K562 (cell line): ENCODE measurements around the gene CYP2B6. TPM values are rescaled to one million over a fixed set of nuclear protein-coding genes. Genes with fewer than 3 reads are reported as not detected.

Experiments
- ATAC-seq: fragments of 200-7000 bp; cut with Tn5 transposase; 3 replicates; pipeline ENCODE4 v1.9.1; 2020; ENCODE audit warnings: moderate library complexity
- BruUV-seq: library from RNA; stranded (reverse); fragments of 400-500 nt; replicated peaks from 2 replicates; lab custom pipeline; 2021; lab: Mats Ljungman, UMichigan
- CTCF ChIA-PET: fragments of 300-600 bp; formaldehyde crosslinking; extraction: SDS; loops from one replicate; lab custom pipeline; 2021; ENCODE audit warnings: low intra/inter-chr PET ratio; lab: Yijun Ruan, JAX
- POLR2A ChIA-PET: fragments of 300-600, 350-650 bp; sonication (Branson Sonifier 250); formaldehyde crosslinking; extraction: SDS; loops from one replicate; lab custom pipeline; 2021; ENCODE audit warnings: antibody characterized with exemption, inconsistent platforms; lab: Yijun Ruan, JAX
- DNase-seq, 4 experiments: peaks; one replicate each; pipeline versions ENCODE4 v3.0.0 to v3.0.0-alpha.2; 2011 to 2018; ENCODE audit warnings: low spot score in 3 of 4, mixed read lengths in 3 of 4; ENCODE audit errors: extremely low read depth in 1 of 4
- FAIRE-seq: peaks from 2 replicates; lab custom pipeline; 2011; peaks lifted over from hg19 to GRCh38; lab: Jason Lieb, UNC
- H2AFZ ChIP-seq: 2 replicates; pipeline ENCODE4 v1.6.0; 2011; ENCODE audit warnings: low read depth, low read length, control low read depth, inconsistent platforms
- H3K27ac ChIP-seq: fragments of 200-600 bp; 3 replicates; pipeline ENCODE4 v1.8.0; 2011; ENCODE audit warnings: low read depth, mild to moderate bottlenecking, control low read depth, inconsistent platforms, low read length, moderate library complexity, mixed read lengths; ENCODE audit errors: extremely low read depth
- H3K27me3 ChIP-seq, 2 experiments: fragments of 300-600 bp in 1 of 2; 2 replicates in 1 of 2; 3 replicates in 1 of 2; pipeline versions ENCODE4 v1.6.0 to v1.8.0; 2011; ENCODE audit warnings: inconsistent platforms in 2 of 2, low read length in 2 of 2, mild to moderate bottlenecking in 1 of 2, mixed read lengths in 1 of 2, moderate library complexity in 1 of 2; ENCODE audit not compliant: control insufficient read depth in 2 of 2, insufficient read depth in 2 of 2
- H3K36me3 ChIP-seq: fragments of 300-600 bp; 3 replicates; pipeline ENCODE4 v1.8.0; 2011; ENCODE audit warnings: mild to moderate bottlenecking, low read length, inconsistent platforms; ENCODE audit not compliant: control insufficient read depth, insufficient read depth
- H3K4me1 ChIP-seq, 2 experiments: fragments of 200-600 bp in 1 of 2; replicated peaks in 1 of 2; 2 replicates in 1 of 2; 3 replicates in 1 of 2; pipeline versions ENCODE4 v1.5.1 to v1.8.0; 2011; ENCODE audit warnings: inconsistent platforms in 2 of 2, low read length in 2 of 2, mild to moderate bottlenecking in 1 of 2, mixed read lengths in 1 of 2, moderate library complexity in 1 of 2; ENCODE audit not compliant: control insufficient read depth in 2 of 2, insufficient read depth in 2 of 2
- H3K4me2 ChIP-seq: 2 replicates; pipeline ENCODE4 v1.6.1; 2011; ENCODE audit warnings: low read length, control low read depth, inconsistent platforms, mixed read lengths; ENCODE audit not compliant: insufficient read depth
- H3K4me3 ChIP-seq: fragments of 200-600 bp; sonication (generic), shearing (Covaris generic); 2 replicates; pipeline ENCODE4 v1.5.1; 2016; ENCODE audit warnings: control low read depth, inconsistent platforms
- H3K79me2 ChIP-seq: fragments of 200-600 bp; 3 replicates; pipeline ENCODE4 v1.8.0; 2011; ENCODE audit warnings: low read length, inconsistent platforms; ENCODE audit not compliant: control insufficient read depth, insufficient read depth
- H3K9ac ChIP-seq, 2 experiments: 2 replicates each; pipeline versions ENCODE4 v1.6.0 to v1.6.1; 2011; ENCODE audit warnings: low read depth in 2 of 2, low read length in 2 of 2, control low read depth in 1 of 2, inconsistent platforms in 1 of 2, mild to moderate bottlenecking in 1 of 2, mixed read lengths in 1 of 2; ENCODE audit not compliant: insufficient read depth in 1 of 2
- H3K9me1 ChIP-seq: one replicate; pipeline ENCODE4 v1.6.0; 2011; ENCODE audit warnings: inconsistent platforms, mild to moderate bottlenecking, low read length, moderate library complexity; ENCODE audit not compliant: control insufficient read depth, insufficient read depth
- H3K9me3 ChIP-seq: replicated peaks from 2 replicates; pipeline ENCODE4 v1.5.1; 2011; ENCODE audit warnings: low read depth, low read length, inconsistent platforms; ENCODE audit not compliant: control insufficient read depth, insufficient read depth
- H4K20me1 ChIP-seq: replicated peaks from 2 replicates; pipeline ENCODE4 v1.6.1; 2011; ENCODE audit warnings: low read length, inconsistent platforms, mixed read lengths; ENCODE audit not compliant: control insufficient read depth, insufficient read depth
- ASH1L ChIP-seq: fragments of 450-650 bp; IDR thresholded peaks from 2 replicates; pipeline ENCODE4 v1.6.1; 2018; ENCODE audit warnings: borderline replicate concordance, mild to moderate bottlenecking, low read depth; ENCODE audit not compliant: partially characterized antibody
- DEAF1 ChIP-seq: fragments of 450-650 bp; formaldehyde crosslinking; IDR thresholded peaks from 2 replicates; pipeline ENCODE4 v1.4.0; 2020; ENCODE audit warnings: mild to moderate bottlenecking, moderate library complexity
- GATAD2A ChIP-seq: fragments of 450-650 bp; IDR thresholded peaks from 2 replicates; pipeline ENCODE4 v1.6.1; 2017
- KHSRP ChIP-seq: fragments of 450-650 bp; IDR thresholded peaks from 2 replicates; pipeline ENCODE4 v1.6.1; 2017
- NFATC3 ChIP-seq: fragments of 450-650 bp; IDR thresholded peaks from 2 replicates; pipeline ENCODE4 v1.6.1; 2017; ENCODE audit warnings: mild to moderate bottlenecking
- RFX7 ChIP-seq: fragments of 250-450 bp; sonication (Bioruptor Pico); IDR thresholded peaks from 2 replicates; pipeline ENCODE4 v1.5.1; 2021; ENCODE audit warnings: mild to moderate bottlenecking
- SOX6 ChIP-seq: fragments of 450-650 bp; IDR thresholded peaks from 2 replicates; pipeline ENCODE4 v1.6.1; 2014; ENCODE audit warnings: mild to moderate bottlenecking
- TEAD2 ChIP-seq: fragments of 450-650 bp; IDR thresholded peaks from 2 replicates; pipeline ENCODE4 v1.6.1; 2016; ENCODE audit warnings: missing genetic modification characterization, control low read depth, missing compliant biosample characterization
- XRCC3 ChIP-seq: fragments of 450-650 bp; IDR thresholded peaks from 2 replicates; pipeline ENCODE4 v1.6.1; 2017; ENCODE audit warnings: mild to moderate bottlenecking, moderate library complexity
- ZNF347 ChIP-seq: fragments of 450-650 bp; formaldehyde crosslinking; IDR thresholded peaks from 2 replicates; pipeline ENCODE4 v1.4.0; 2020; ENCODE audit warnings: low read depth, mild to moderate bottlenecking, moderate library complexity
- ZNF57 ChIP-seq: fragments of 450-650 bp; formaldehyde crosslinking; IDR thresholded peaks from 2 replicates; pipeline ENCODE4 v1.4.0; 2020; ENCODE audit warnings: mild to moderate bottlenecking, moderate library complexity
- WGBS: fragments of 100-300 bp; shearing (Covaris generic); methylation state at CpG from one replicate; pipeline ENCODE4 v1.1.6; 2016; ENCODE audit warnings: low coverage, mixed read lengths; ENCODE audit not compliant: insufficient coverage; ENCODE audit errors: missing lambda C conversion rate; 5-methylcytosine and 5-hydroxymethylcytosine counted together
- in situ Hi-C: fragments of 300-500 bp; cut with MboI; formaldehyde crosslinking; loops from 4 replicates; pipeline ENCODE4 v1.15.0; 2018; ENCODE audit warnings: inconsistent platforms, mixed read lengths
- intact Hi-C: fragments of 100-400 bp; cut with micrococcal nuclease; formaldehyde crosslinking; loops from 2 replicates; pipeline ENCODE4 v1.14.2; 2022
- polyA plus RNA-seq, 8 experiments: library from polyadenylated mRNA; depleted of rRNA in 4 of 8; stranded (reverse) in 5 of 8; unstranded in 3 of 8; fragments of >200 nt; fragmentation: Nextera tagmentation in 2 of 8; fragmentation: Illumina TruSeq in 1 of 8; extraction: Ambion mirVana in 2 of 8; extraction: Trizol in 1 of 8; gene quantifications; 2 replicates each; pipeline versions ENCODE4 v1.2.1 to v1.2.3, GENCODE V29; 2011 to 2014; ENCODE audit warnings: inconsistent platforms in 1 of 8, missing spikeins in 1 of 8
- total RNA-seq, 7 experiments: library from RNA; depleted of rRNA in 6 of 7; stranded (reverse); fragments of >200 nt in 6 of 7; fragmentation: Illumina TruSeq in 2 of 7; extraction: Trizol in 2 of 7; gene quantifications; 2 replicates each; pipeline versions ENCODE4 v1.2.1 to v1.2.3, GENCODE V29; 2011 to 2021; ENCODE audit warnings: low replicate concordance in 1 of 7

The CYP2B6 gene
- total and polyA plus RNA-seq, 9 of the 15 experiments (the other 6 are each of a cell fraction or from before 2014, with no cell fraction given), result 0.04 TPM; not detected in 8

GRCh38 chr19:40960780-40961179 lies 30.3 kb upstream of the CYP2B6 start:
- ChIA-PET CTCF (no interaction called here), POLR2A (no interaction called here)
- FAIRE-seq (no peak), ATAC-seq (no peak), DNase-seq (no peak)
- Histone ChIP-seq H3K9me3 (no peaks in the 10 kb centered on the region), H3K4me3 (no peak overlapping the region), H3K9me1 (no peaks in the 10 kb centered on the region), H3K4me1 (no peaks in the 10 kb centered on the region), H3K79me2 (no peaks in the 10 kb centered on the region), H3K27me3 (peaks cover 0 to 8% of the 10 kb centered on the region in 2 experiments; a peak in 1 of 5 replicates), H3K4me2 (no peak overlapping the region), H3K36me3 (no peaks in the 10 kb centered on the region), H2AFZ (no peak overlapping the region), H4K20me1 (no peaks in the 10 kb centered on the region), H3K27ac (no peak overlapping the region), H3K9ac (no peak overlapping the region)
- in situ Hi-C loops, result no loop called here
- intact Hi-C loops, result no loop called here
- no peak for TF ChIP-seq RFX7
- no peak for TF ChIP-seq KHSRP
- no peak for TF ChIP-seq TEAD2 (tag)
- no peak for TF ChIP-seq ASH1L
- no TSS peak for BruUV-seq

GRCh38 chr19:40962460-40962961 lies 28.6 kb upstream of the CYP2B6 start:
- H3K36me3 ChIP-seq, result no peaks in the 10 kb centered on the region
- DNase-seq, result no peak
- in situ Hi-C loops, result no loop called here
- ChIA-PET POLR2A (interaction anchor here (0.8 to 1.0 kb wide), 2 partner anchors 56 to 150 kb away, joined by 3 read pairs; no protein-coding TSS in a partner anchor), CTCF (no interaction called here)
- no peaks in the 10 kb centered on the region for H4K20me1 ChIP-seq
- H3K4me3 ChIP-seq, result no peak overlapping the region
- no TSS peak for BruUV-seq
- H3K9ac ChIP-seq, result no peak overlapping the region
- ATAC-seq, result no peak
- FAIRE-seq, result no peak
- no peak overlapping the region for H3K4me2 ChIP-seq
- H3K9me1 ChIP-seq, result no peaks in the 10 kb centered on the region
- no peaks in the 10 kb centered on the region for H3K79me2 ChIP-seq
- no peaks in the 10 kb centered on the region for H3K4me1 ChIP-seq
- intact Hi-C loops, result no loop called here
- no peak overlapping the region for H3K27ac ChIP-seq
- H3K9me3 ChIP-seq, result no peaks in the 10 kb centered on the region
- peaks cover 0 to 8% of the 10 kb centered on the region in 2 experiments; a peak in 1 of 5 replicates for H3K27me3 ChIP-seq
- WGBS, result 2% methylated on average over 3 of the region's 3 CpGs
- no peak overlapping the region for H2AFZ ChIP-seq
- TF ChIP-seq ZNF347 (CRISPR knock-in tag) (no peak), XRCC3 (no peak), NFATC3 (no peak), GATAD2A (no peak), ZNF57 (CRISPR knock-in tag) (no peak), SOX6 (no peak), DEAF1 (CRISPR knock-in tag) (no peak)
